ES-I3 (cell line): ENCODE data around the gene TSGA10.

ENCODE experiments used
- H3K36me3 ChIP-seq: 2 replicates; pipeline ENCODE4 v1.6.1; 2013; ENCODE audit warnings: mild to moderate bottlenecking, low read length, control low read depth, moderate library complexity; ENCODE audit not compliant: insufficient read depth
- H3K4me1 ChIP-seq: 2 replicates; pipeline ENCODE4 v1.6.1; 2013; ENCODE audit warnings: mild to moderate bottlenecking, control low read depth, low read length; ENCODE audit not compliant: insufficient read depth
- H3K9ac ChIP-seq: 2 replicates; pipeline ENCODE4 v1.6.1; 2013; ENCODE audit warnings: low read depth, mild to moderate bottlenecking, low read length, moderate library complexity
- H3K9me3 ChIP-seq: 2 replicates; pipeline ENCODE4 v1.6.1; 2013; ENCODE audit warnings: mild to moderate bottlenecking, low read length, moderate library complexity; ENCODE audit not compliant: control insufficient read depth, insufficient read depth

Gene TSGA10

GRCh38 chr2:99171377-99172140 lies 16.8 kb upstream of the TSGA10 start:
- Histone ChIP-seq H3K9me3 (no peaks in the 10 kb centered on the region), H3K4me1 (no peaks in the 10 kb centered on the region), H3K36me3 (peaks cover 5% of the 10 kb centered on the region; the same call in 1 of the 2 replicates), H3K9ac (no peak overlapping the region)

DNA sequence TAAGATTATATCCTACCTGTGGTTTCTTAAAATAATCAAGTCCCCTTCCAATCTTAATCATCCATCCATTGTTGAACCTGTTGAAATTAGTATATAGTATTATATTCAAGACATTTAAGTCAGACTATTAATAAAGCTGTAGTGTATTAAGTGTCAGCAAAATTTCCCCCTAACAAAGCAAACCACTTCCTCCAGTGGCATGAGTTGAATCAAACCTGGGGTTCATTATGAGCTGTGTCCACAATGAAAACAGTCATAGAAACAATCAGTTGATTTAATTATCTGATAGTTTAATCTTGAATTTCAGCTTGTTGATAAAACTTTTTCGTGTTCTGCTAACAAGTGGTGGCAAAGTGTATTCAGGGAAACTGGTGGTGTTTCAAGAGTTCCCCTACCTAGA lies 14.8 kb upstream of the TSGA10 start:
- no peaks in the 10 kb centered on the region for H3K4me1 ChIP-seq
- H3K36me3 ChIP-seq = peaks cover 5% of the 10 kb centered on the region; the same call in 1 of the 2 replicates
- H3K9me3 ChIP-seq = no peaks in the 10 kb centered on the region
- H3K9ac ChIP-seq = no peak overlapping the region

DNA sequence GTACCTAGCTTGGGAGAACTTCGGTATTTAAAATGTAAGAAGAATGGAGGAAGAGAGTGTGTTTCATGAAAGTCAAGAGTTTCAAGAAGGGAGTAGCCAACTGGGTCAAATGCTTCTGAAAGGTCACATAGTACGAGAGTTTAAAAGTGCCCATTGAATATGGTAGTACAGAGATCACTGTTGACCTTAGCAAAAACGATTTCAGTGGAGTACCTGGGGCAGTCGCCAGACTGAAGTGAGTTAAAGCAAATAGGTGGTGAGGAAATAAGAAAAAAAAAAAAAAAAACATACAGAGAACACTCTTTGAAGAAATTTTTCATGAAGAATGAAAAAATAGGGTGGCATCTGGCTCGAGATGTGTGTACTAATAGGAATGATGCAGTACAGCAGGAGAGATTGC lies 11.5 kb upstream of the TSGA10 start:
- Histone ChIP-seq H3K9ac (no peak overlapping the region), H3K9me3 (no peaks in the 10 kb centered on the region), H3K4me1 (no peaks in the 10 kb centered on the region), H3K36me3 (peaks cover 5% of the 10 kb centered on the region; the same call in 1 of the 2 replicates)

DNA sequence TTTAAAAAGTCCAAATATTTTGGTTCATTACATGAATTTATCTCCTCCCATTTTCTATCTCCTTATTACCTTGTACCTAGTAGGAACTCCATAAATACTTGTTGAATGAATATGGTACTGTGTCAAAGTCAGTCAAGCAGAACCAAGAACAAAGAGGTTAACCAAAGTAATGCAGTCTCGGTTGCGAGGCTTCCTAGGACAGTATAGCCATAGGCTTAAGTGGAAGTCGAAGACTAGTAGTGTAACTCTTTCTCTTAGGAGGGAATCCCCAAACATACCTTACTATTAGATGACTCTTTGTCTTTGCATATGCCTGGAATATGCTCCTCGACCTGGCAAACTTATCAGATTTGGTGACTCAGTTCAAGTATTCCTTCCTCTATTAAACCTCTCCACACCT lies 4.9 kb upstream of the TSGA10 start:
- no peak overlapping the region for H3K9ac ChIP-seq
- H3K4me1 ChIP-seq = no peaks in the 10 kb centered on the region
- no peaks in the 10 kb centered on the region for H3K9me3 ChIP-seq
- H3K36me3 ChIP-seq = no peaks in the 10 kb centered on the region; the same call in 1 of the 2 replicates

- Histone ChIP-seq H3K4me1 (no peaks in the 10 kb centered on the region), H3K9ac (no peak overlapping the region), H3K9me3 (no peaks in the 10 kb centered on the region), H3K36me3 (no peaks in the 10 kb centered on the region; the same call in 1 of the 2 replicates)
Measured at GRCh38 chr2:99158599-99158998, 3.9 kb upstream of the TSGA10 start.

- H3K36me3 ChIP-seq = no peaks in the 10 kb centered on the region; the same call in 1 of the 2 replicates
- no peak overlapping the region for H3K9ac ChIP-seq
- H3K4me1 ChIP-seq = no peaks in the 10 kb centered on the region
- H3K9me3 ChIP-seq = no peaks in the 10 kb centered on the region
Measured at GRCh38 chr2:99156891-99157290, 2.1 kb upstream of the TSGA10 start.

- Histone ChIP-seq H3K4me1 (no peaks in the 10 kb centered on the region), H3K9me3 (no peaks in the 10 kb centered on the region), H3K36me3 (no peaks in the 10 kb centered on the region), H3K9ac (peak overlapping the region; percentile 86)
Measured at GRCh38 chr2:99153921-99154604, 679 bp downstream of the TSGA10 start.

DNA sequence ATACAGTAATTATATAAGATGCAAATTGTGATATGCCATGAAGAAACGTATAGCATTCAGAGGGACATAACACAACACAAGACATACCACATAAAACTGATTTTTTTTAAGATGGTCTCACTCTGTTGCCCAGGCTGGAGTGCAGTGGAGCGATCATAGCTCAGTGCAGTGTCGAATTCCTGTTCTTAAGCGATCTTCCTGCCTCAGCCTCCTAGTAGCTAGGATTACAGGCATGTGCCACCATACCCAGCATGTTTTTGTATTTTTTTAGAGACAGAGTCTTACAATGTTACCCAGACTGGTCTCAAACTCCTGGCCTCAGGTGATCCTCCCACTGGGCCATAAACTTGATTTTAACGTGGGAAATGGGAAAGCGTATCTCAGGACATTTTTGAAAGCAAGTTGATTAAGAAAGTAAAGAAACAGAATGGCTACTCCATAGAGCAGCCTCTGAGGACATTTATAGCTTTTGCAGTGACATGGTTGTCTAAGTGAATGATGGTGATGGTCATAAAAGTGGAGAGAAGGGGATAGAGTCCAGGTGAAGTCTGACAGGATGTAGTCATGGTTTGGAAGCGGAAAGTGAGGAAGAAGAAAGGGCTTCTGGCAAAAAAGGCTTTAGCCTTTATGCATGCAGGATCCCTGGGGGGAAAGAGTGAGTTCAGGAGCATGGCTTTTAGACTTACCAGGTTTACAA lies 2.4 kb downstream of the TSGA10 start:
- no peaks in the 10 kb centered on the region for H3K4me1 ChIP-seq
- H3K9me3 ChIP-seq = no peaks in the 10 kb centered on the region
- H3K9ac ChIP-seq = no peak overlapping the region
- no peaks in the 10 kb centered on the region for H3K36me3 ChIP-seq

DNA sequence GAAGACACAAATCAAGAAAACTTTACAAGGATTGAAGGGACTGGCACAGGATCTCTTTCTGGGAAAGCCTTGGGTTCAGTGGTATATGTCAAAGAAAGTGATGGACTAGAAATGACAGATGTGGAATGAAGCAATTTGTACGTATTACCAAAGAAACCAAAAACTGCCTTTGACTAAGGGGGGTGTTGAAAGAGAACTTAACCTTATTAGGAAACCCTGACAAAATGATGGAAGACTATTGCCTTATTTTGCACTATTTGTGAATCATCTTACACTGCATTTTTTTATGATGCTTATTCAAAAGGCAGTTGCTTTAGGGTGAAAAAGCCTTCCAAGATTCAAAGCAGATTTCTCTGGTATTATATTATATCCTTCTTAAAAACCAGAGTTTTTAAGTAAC lies 4.0 kb downstream of the TSGA10 start:
- H3K36me3 ChIP-seq = no peaks in the 10 kb centered on the region
- no peaks in the 10 kb centered on the region for H3K9me3 ChIP-seq

DNA sequence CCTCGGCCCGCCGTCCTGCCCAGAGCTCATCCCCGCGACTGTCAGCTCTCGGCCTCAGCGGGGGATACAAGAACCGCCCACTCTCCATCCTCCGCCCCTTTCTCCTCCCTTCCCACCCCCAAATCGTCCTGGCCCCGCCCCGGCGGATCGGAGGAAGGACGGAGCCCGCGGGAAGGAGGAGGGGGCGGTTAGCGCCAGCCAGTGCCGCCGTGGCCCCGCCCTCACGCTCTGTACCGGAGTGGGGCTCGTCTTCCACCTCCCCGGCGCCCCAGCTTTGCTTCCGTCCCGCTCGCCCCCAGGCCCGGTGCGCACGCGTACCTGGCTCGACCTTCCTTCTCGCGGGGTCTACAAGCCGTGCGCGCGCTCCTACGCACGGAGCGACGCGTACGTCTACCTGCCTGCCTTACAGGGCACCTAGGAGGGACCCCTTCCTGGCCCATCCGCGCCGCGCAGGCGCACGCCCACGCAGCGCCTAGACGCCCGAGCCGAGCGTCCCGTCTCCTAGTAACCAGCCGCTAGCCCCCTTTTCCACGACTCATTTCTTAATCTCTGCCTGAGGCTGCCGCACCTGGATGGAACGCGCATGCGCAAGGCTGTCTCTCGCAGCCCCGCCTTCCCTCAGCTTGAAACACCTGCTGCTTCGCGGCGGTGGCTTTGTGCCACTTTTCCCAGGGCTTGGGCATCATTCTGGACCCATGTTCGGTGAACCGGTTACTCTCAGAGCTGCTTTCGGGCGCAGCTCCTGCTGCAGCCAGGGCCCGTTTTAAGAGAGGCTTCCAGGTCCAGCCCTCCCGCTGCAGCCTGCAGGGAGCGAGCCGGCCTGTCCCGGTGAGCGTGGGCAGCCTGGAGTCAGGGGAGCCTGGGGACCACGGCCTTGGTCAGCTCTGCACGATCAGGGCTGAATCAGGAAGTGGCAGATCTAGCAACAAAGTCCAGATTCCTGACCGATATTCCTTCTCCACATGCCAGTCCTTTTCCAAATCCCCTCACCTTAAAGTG lies 13.3 kb downstream of the TSGA10 start, which contains the start of gene C2orf15:
Gene C2orf15 (plus strand): TSS at position 598 of the 999 bp plus-strand sequence. CDS start 8,852 bp downstream, outside the sequence.
- Histone ChIP-seq H3K9me3 (no peaks in the 10 kb centered on the region), H3K36me3 (no peaks in the 10 kb centered on the region), H3K4me1 (no peaks in the 10 kb centered on the region; the same call in 1 of the 2 replicates), H3K9ac (peak within 1 kb of the TSS; percentile 88)

More for the DNA sequence above, 4.0 kb downstream of the TSGA10 start:
- no peaks in the 10 kb centered on the region for H3K4me1 ChIP-seq
- no peak overlapping the region for H3K9ac ChIP-seq

- Histone ChIP-seq H3K36me3 (no peaks in the 10 kb centered on the region), H3K9me3 (no peaks in the 10 kb centered on the region), H3K9ac (peak overlapping the region; percentile 88), H3K4me1 (no peaks in the 10 kb centered on the region; the same call in 1 of the 2 replicates)
Measured at GRCh38 chr2:99140860-99141109, 14.0 kb downstream of the TSGA10 start.

DNA sequence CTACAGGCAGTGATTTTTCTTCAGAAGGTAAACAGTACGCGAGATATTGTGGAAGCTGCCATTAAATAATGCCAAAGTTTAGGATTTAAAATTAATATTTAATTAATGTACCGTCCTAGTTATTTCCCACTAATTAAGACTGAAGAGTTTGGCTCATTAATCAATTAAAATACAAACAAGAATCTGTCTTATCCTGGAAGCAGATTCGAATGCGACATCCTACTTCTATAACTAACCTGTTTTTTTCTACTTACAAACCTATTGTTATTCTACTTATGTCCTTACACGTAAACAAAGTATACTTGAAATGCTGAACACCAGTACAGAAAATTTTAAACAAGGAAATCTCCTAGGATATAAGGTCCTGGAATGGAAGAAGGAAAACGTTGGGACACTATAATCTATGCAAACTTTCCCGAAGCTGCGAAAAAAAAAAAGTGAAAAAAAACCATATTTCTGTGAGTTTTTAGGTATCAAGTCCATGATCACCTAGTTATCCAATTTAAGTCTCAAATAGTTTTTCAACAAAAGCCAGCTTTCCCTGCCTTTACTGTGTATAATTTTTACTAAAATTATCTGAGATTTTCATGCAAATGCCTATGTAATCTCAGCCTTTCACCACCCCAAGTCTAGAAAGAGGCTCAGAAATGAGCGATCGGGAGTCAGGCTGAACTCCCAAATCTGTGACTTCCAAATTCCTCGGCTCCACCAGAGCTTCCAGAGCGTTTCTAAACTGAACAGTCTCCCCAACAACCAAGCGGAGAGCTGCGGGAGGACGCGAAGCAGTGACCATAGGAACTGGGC lies 14.5 kb downstream of the TSGA10 start:
- no peaks in the 10 kb centered on the region; the same call in 1 of the 2 replicates for H3K4me1 ChIP-seq
- no peaks in the 10 kb centered on the region for H3K36me3 ChIP-seq
- peak overlapping the region; percentile 88 for H3K9ac ChIP-seq
- no peaks in the 10 kb centered on the region for H3K9me3 ChIP-seq

DNA sequence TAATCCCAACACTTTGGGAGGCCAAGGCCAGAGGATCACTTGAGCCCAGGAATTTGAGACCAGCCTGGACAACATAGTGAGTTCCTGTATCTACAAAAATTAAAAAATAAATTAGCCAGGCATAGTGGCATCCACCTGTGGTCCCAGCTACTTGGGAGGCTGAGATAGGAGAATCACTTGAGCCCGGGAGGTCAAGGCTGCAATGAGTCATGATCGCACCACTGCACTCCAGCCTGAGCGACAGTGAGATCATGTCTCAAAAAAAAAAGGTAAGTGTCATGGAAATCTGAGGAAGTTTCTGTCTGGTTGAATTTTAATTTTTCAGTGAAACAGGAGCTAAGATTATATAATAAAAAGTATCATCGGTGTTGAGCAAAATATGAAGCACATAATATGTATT lies 15.7 kb downstream of the TSGA10 start:
- H3K4me1 ChIP-seq = no peaks in the 10 kb centered on the region; the same call in 1 of the 2 replicates
- H3K9me3 ChIP-seq = no peaks in the 10 kb centered on the region
- no peaks in the 10 kb centered on the region for H3K36me3 ChIP-seq
- no peak overlapping the region for H3K9ac ChIP-seq
